HCT116 (cell line): ENCODE data around the gene PRTG. TPM values are rescaled to one million over a fixed set of nuclear protein-coding genes. Genes with fewer than 3 reads are reported as not detected.

ENCODE experiments used
- ATAC-seq: fragments of 200-7000 bp; cut with Tn5 transposase; 2 replicates; pipeline ENCODE4 v1.9.1; 2020; ENCODE audit warnings: mild to moderate bottlenecking, moderate library complexity
- BruUV-seq: library from RNA; stranded (reverse); fragments of 400-500 nt; replicated peaks from 2 replicates; lab custom pipeline; 2021; lab: Mats Ljungman, UMichigan
- CTCF ChIA-PET: fragments of 300-600 bp; sonication (Branson Sonifier 250); formaldehyde crosslinking; loops from one replicate; lab custom pipeline; 2021; ENCODE audit warnings: antibody characterized with exemption; lab: Charles Lee
- POLR2A ChIA-PET: fragments of 300-600, 350-600 bp; sonication (Branson Sonifier 250); formaldehyde crosslinking; loops from one replicate; lab custom pipeline; 2021; ENCODE audit warnings: antibody characterized with exemption; lab: Charles Lee
- RAD21 ChIA-PET, 2 experiments: fragments of 300-600 bp; sonication (Branson Sonifier 250); formaldehyde crosslinking; loops; one replicate each; lab custom pipeline; 2023; ENCODE audit warnings: low total read pairs in 2 of 2; ENCODE audit not compliant: uncharacterized antibody in 2 of 2, unreplicated experiment in 2 of 2, low non-redundant PET in 1 of 2; lab: Charles Lee
- DNase-seq: peaks from one replicate; pipeline ENCODE4 v3.0.0-alpha.2; 2010; ENCODE audit warnings: low read depth, low spot score
- H2AFZ ChIP-seq: fragments of 200-600 bp; shearing (Covaris generic), sonication (generic); 2 replicates; pipeline ENCODE4 v1.6.1; 2017; ENCODE audit warnings: low read depth, mixed run types, mixed read lengths, antibody characterized with exemption, low read length; ENCODE audit not compliant: poor library complexity, severe bottlenecking
- H3K27ac ChIP-seq: 2 replicates; pipeline ENCODE4 v1.5.1; 2012; ENCODE audit warnings: low read depth, low read length
- H3K27me3 ChIP-seq: fragments of 200-600 bp; sonication (generic); 2 replicates; pipeline ENCODE4 v1.6.1; 2016; ENCODE audit warnings: mixed run types, low read length, mixed read lengths; ENCODE audit not compliant: insufficient read depth
- H3K36me3 ChIP-seq, 2 experiments: fragments of 200-500 bp in 1 of 2; fragments of 200-600 bp in 1 of 2; sonication (Bioruptor generic) in 1 of 2; sonication (generic) in 1 of 2; 2 replicates each; pipeline versions ENCODE4 v1.5.1 to v1.6.1; 2014 to 2016; ENCODE audit warnings: low read length in 2 of 2, inconsistent platforms in 1 of 2, mixed read lengths in 1 of 2, mixed run types in 1 of 2; ENCODE audit not compliant: insufficient read depth in 2 of 2, control insufficient read depth in 1 of 2
- H3K4me1 ChIP-seq, 2 experiments: fragments of 200-600 bp in 1 of 2; sonication (generic) in 1 of 2; 2 replicates each; pipeline versions ENCODE4 v1.5.1 to v1.6.1; 2012 to 2017; ENCODE audit warnings: low read length in 2 of 2, inconsistent platforms in 1 of 2, mild to moderate bottlenecking in 1 of 2, mixed read lengths in 1 of 2, mixed run types in 1 of 2, moderate library complexity in 1 of 2; ENCODE audit not compliant: insufficient read depth in 2 of 2, control insufficient read depth in 1 of 2
- H3K4me2 ChIP-seq: fragments of 200-600 bp; sonication (generic); 2 replicates; pipeline ENCODE4 v1.6.1; 2017; ENCODE audit warnings: mixed run types, low read length, mixed read lengths
- H3K4me3 ChIP-seq, 2 experiments: fragments of 200-600 bp in 1 of 2; sonication (generic) in 1 of 2; replicated peaks in 1 of 2; 2 replicates each; pipeline ENCODE4 v1.5.1; 2011 to 2016; ENCODE audit warnings: low read length in 2 of 2, control low read depth in 1 of 2, low read depth in 1 of 2, mild to moderate bottlenecking in 1 of 2, mixed read lengths in 1 of 2, mixed run types in 1 of 2
- H3K79me2 ChIP-seq: fragments of 200-600 bp; sonication (generic); 2 replicates; pipeline ENCODE4 v1.6.1; 2017; ENCODE audit warnings: mild to moderate bottlenecking, mixed run types, low read length, moderate library complexity, mixed read lengths; ENCODE audit not compliant: insufficient read depth
- H3K9ac ChIP-seq: fragments of 200-600 bp; sonication (generic); 2 replicates; pipeline ENCODE4 v1.6.1; 2016; ENCODE audit warnings: low read length, mixed read lengths
- H3K9me2 ChIP-seq: fragments of 200-600 bp; sonication (generic), shearing (Covaris generic); 2 replicates; pipeline ENCODE4 v1.6.1; 2017; ENCODE audit warnings: mixed run types, mild to moderate bottlenecking, moderate library complexity; ENCODE audit not compliant: insufficient read depth
- H3K9me3 ChIP-seq, 2 experiments: fragments of 200-500 bp in 1 of 2; fragments of 200-600 bp in 1 of 2; sonication (Bioruptor generic) in 1 of 2; sonication (generic) in 1 of 2; 2 replicates each; pipeline ENCODE4 v1.6.1; 2014 to 2017; ENCODE audit warnings: low read length in 2 of 2, mixed read lengths in 2 of 2, inconsistent platforms in 1 of 2, low read depth in 1 of 2, mild to moderate bottlenecking in 1 of 2, mixed run types in 1 of 2, moderate library complexity in 1 of 2; ENCODE audit not compliant: control insufficient read depth in 1 of 2, insufficient read depth in 1 of 2
- H4K20me1 ChIP-seq: fragments of 200-600 bp; sonication (generic), shearing (Covaris generic); 2 replicates; pipeline ENCODE4 v1.6.1; 2017; ENCODE audit warnings: mixed run types, mild to moderate bottlenecking, moderate library complexity; ENCODE audit not compliant: insufficient read depth
- CBX3 ChIP-seq: IDR thresholded peaks from 2 replicates; pipeline ENCODE4 v1.6.1; 2012; ENCODE audit warnings: low read depth
- CEBPB ChIP-seq: IDR thresholded peaks from 2 replicates; pipeline ENCODE4 v1.6.1; 2012; ENCODE audit warnings: low read depth
- JUND ChIP-seq: IDR thresholded peaks from 2 replicates; pipeline ENCODE4 v1.6.1; 2012
- POLR2A ChIP-seq: IDR thresholded peaks from 2 replicates; pipeline ENCODE4 v1.7.0; 2011; ENCODE audit warnings: borderline replicate concordance; ENCODE audit not compliant: insufficient read depth, insufficient read length; ENCODE audit errors: extremely low read depth
- RAD21 ChIP-seq: IDR thresholded peaks from 2 replicates; pipeline ENCODE4 v1.6.1; 2012; ENCODE audit warnings: low read depth, mild to moderate bottlenecking
- SP1 ChIP-seq: IDR thresholded peaks from 2 replicates; pipeline ENCODE4 v1.6.1; 2012; ENCODE audit warnings: low read depth
- ZFX ChIP-seq: fragments of 450-650 bp; IDR thresholded peaks from 2 replicates; pipeline ENCODE4 v1.6.1; 2017
- ZNF274 ChIP-seq: fragments of 200-500 bp; sonication (Bioruptor generic); IDR thresholded peaks from 2 replicates; pipeline ENCODE4 v1.6.1; 2014; ENCODE audit warnings: mild to moderate bottlenecking, low read depth, low read length, inconsistent platforms
- intact Hi-C: fragments of 100-400 bp; cut with micrococcal nuclease; formaldehyde crosslinking; loops from 2 replicates; pipeline ENCODE4 v1.10.0; 2022
- total RNA-seq: library from RNA; stranded (reverse); gene quantifications from one replicate; pipeline ENCODE4 v1.2.1, GENCODE V29; 2021; ENCODE audit not compliant: unreplicated experiment
- TF ChIP-seq, protein P1 (sequence below), 3 experiments: fragments of 200-600 bp in 1 of 3; sonication (generic) in 1 of 3; IDR thresholded peaks in 2 of 3; conservative IDR thresholded peaks in 1 of 3; 2 replicates each; pipeline ENCODE4 v1.5.1; 2012 to 2017; ENCODE audit warnings: low read depth in 2 of 3, low read length in 2 of 3, antibody characterized with exemption in 1 of 3, borderline replicate concordance in 1 of 3, control low read depth in 1 of 3, mild to moderate bottlenecking in 1 of 3, mixed read lengths in 1 of 3, mixed run types in 1 of 3, moderate library complexity in 1 of 3; ENCODE audit not compliant: insufficient read depth in 1 of 3
- TF ChIP-seq, protein P2 (sequence below): IDR thresholded peaks from 2 replicates; pipeline ENCODE4 v1.6.1; 2012; ENCODE audit warnings: low read depth

PRTG gene
- total RNA-seq, 1 experiment from 2014 or later = not detected

DNA sequence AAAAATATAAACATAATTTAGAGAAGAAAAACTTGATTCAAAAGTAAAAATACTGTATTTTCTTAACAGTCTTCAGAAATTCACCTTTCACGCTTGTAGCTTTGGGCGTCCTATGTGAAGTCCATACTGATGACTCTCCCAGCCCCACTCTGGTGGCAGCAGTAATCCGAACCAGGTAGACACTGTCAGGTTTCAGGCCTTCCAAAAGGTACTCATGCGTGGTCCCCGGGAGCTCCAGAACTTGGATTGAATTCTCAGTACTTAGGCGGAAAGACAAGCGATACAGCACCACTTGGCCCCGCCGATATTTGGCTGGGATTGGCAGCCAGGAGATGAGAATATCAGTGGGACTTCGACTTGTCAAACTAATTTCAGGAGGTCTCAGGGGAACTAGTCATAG is 69.7 kb downstream of the PRTG start:
- Histone ChIP-seq H3K4me3 (no peak overlapping the region), H3K4me1 (no peaks in the 10 kb centered on the region), H3K36me3 (no peaks in the 10 kb centered on the region), H2AFZ (no peak overlapping the region), H3K4me2 (no peak overlapping the region), H3K79me2 (no peaks in the 10 kb centered on the region), H3K27ac (no peak overlapping the region), H3K9ac (no peak overlapping the region)
- ATAC-seq = no peak
- RAD21 ChIA-PET = no interaction called here
- DNase-seq = no peak
- BruUV-seq = no TSS peak
- intact Hi-C loops = no loop called here
- no peak for TF ChIP-seq ZNF274
- TF ChIP-seq CBX3 = no peak
- TF ChIP-seq POLR2A = no peak
- no peak for TF ChIP-seq SP1
- no peak for TF ChIP-seq JUND
- TF ChIP-seq, protein P1, sequence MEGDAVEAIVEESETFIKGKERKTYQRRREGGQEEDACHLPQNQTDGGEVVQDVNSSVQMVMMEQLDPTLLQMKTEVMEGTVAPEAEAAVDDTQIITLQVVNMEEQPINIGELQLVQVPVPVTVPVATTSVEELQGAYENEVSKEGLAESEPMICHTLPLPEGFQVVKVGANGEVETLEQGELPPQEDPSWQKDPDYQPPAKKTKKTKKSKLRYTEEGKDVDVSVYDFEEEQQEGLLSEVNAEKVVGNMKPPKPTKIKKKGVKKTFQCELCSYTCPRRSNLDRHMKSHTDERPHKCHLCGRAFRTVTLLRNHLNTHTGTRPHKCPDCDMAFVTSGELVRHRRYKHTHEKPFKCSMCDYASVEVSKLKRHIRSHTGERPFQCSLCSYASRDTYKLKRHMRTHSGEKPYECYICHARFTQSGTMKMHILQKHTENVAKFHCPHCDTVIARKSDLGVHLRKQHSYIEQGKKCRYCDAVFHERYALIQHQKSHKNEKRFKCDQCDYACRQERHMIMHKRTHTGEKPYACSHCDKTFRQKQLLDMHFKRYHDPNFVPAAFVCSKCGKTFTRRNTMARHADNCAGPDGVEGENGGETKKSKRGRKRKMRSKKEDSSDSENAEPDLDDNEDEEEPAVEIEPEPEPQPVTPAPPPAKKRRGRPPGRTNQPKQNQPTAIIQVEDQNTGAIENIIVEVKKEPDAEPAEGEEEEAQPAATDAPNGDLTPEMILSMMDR (IDR thresholded peaks at IDR 0.05 in 2 of 3, conservative IDR thresholded peaks at IDR 0.05 in 1 of 3; ENCODE audit: borderline replicate concordance in 1 of 3, insufficient read depth in 1 of 3, low read depth in 2 of 3, low read length in 2 of 3) = no peak
- TF ChIP-seq, protein P2, sequence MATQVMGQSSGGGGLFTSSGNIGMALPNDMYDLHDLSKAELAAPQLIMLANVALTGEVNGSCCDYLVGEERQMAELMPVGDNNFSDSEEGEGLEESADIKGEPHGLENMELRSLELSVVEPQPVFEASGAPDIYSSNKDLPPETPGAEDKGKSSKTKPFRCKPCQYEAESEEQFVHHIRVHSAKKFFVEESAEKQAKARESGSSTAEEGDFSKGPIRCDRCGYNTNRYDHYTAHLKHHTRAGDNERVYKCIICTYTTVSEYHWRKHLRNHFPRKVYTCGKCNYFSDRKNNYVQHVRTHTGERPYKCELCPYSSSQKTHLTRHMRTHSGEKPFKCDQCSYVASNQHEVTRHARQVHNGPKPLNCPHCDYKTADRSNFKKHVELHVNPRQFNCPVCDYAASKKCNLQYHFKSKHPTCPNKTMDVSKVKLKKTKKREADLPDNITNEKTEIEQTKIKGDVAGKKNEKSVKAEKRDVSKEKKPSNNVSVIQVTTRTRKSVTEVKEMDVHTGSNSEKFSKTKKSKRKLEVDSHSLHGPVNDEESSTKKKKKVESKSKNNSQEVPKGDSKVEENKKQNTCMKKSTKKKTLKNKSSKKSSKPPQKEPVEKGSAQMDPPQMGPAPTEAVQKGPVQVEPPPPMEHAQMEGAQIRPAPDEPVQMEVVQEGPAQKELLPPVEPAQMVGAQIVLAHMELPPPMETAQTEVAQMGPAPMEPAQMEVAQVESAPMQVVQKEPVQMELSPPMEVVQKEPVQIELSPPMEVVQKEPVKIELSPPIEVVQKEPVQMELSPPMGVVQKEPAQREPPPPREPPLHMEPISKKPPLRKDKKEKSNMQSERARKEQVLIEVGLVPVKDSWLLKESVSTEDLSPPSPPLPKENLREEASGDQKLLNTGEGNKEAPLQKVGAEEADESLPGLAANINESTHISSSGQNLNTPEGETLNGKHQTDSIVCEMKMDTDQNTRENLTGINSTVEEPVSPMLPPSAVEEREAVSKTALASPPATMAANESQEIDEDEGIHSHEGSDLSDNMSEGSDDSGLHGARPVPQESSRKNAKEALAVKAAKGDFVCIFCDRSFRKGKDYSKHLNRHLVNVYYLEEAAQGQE = no peak
- no peak for TF ChIP-seq RAD21
- TF ChIP-seq ZFX = no peak
- no peak for TF ChIP-seq CEBPB
- TF ChIP-seq, all 23 proteins: peak for 0
- POLR2A ChIA-PET = no interaction called here
- CTCF ChIA-PET = interaction anchor here (0.9 kb wide), 1 partner anchor 10 kb away, joined by 3 read pairs; no protein-coding TSS in a partner anchor
- no peaks in the 10 kb centered on the region for H3K27me3 ChIP-seq
- H3K9me3 ChIP-seq = no peaks in the 10 kb centered on the region
- H4K20me1 ChIP-seq = no peaks in the 10 kb centered on the region
- H3K9me2 ChIP-seq = no peaks in the 10 kb centered on the region
